HG03439 (cell line): ENCODE measurements around the gene RBM39.
A peak's percentile ranks its signal among the peaks of the same experiment; 100 is the strongest.
"Not testable (repeated sequence)": the region's sequence is repeated elsewhere in the genome, so short reads cannot be mapped to it uniquely, and the experiment has no call there.

Experiments
- ATAC-seq: cut with Tn5 transposase; IDR thresholded peaks from one replicate; pipeline ENCODE4 v1.9.1; 2021; ENCODE audit warnings: mild to moderate bottlenecking, moderate library complexity; ENCODE audit not compliant: unreplicated experiment

The RBM39 gene

GRCh38 chr20:35708502-35708901, 33.6 kb downstream of the RBM39 start:
- no peak for ATAC-seq

GRCh38 chr20:35706591-35707529, 35.2 kb downstream of the RBM39 start:
- ATAC-seq, result not testable (repeated sequence)

- not testable (repeated sequence) for ATAC-seq
These were observed 36.2 kb downstream of the RBM39 start for GRCh38 chr20:35705894-35706293.

GRCh38 chr20:35704514-35705261, 37.4 kb downstream of the RBM39 start:
- ATAC-seq, result no peak

GRCh38 chr20:35702824-35703695, 39.0 kb downstream of the RBM39 start:
- no peak for ATAC-seq

GRCh38 chr20:35702051-35702823, 39.8 kb downstream of the RBM39 start:
- ATAC-seq, result no peak

- no peak for ATAC-seq
These were observed 41.4 kb downstream of the RBM39 start for GRCh38 chr20:35700625-35701148.

- ATAC-seq, result no peak
These were observed 42.0 kb downstream of the RBM39 start for GRCh38 chr20:35699957-35700624.

- ATAC-seq, result peak; percentile 70
These were observed 42.7 kb downstream of the RBM39 start, which contains the start of the genes NFS1 and ROMO1 for GRCh38 chr20:35699127-35699956. NFS1 (minus strand) TSS chr20:35699352; CDS start chr20:35699288, 64 bp downstream. ROMO1 (plus strand) TSS chr20:35699405; CDS start chr20:35699633, 228 bp downstream.

GRCh38 chr20:35698298-35699126, 43.5 kb downstream of the RBM39 start:
- ATAC-seq, result peak; percentile 21

- ATAC-seq, result no peak
These were observed 44.3 kb downstream of the RBM39 start for GRCh38 chr20:35697696-35698297.

- no peak for ATAC-seq
These were observed 46.1 kb downstream of the RBM39 start for GRCh38 chr20:35695978-35696377.

GRCh38 chr20:35695245-35695749, 46.8 kb downstream of the RBM39 start:
- no peak for ATAC-seq

GRCh38 chr20:35690265-35690664, 51.8 kb downstream of the RBM39 start:
- ATAC-seq, result no peak

GRCh38 chr20:35686872-35687271, 55.2 kb downstream of the RBM39 start:
- ATAC-seq, result not testable (repeated sequence)

GRCh38 chr20:35685368-35685767, 56.7 kb downstream of the RBM39 start:
- not testable (repeated sequence) for ATAC-seq

- no peak for ATAC-seq
These were observed 60.1 kb downstream of the RBM39 start for GRCh38 chr20:35681960-35682359.
